HFF-Myc (cell line): ENCODE measurements around the gene KIF13A.

Source experiments
- DNase-seq: peaks from one replicate; pipeline ENCODE4 v3.0.0-alpha.2; 2011; ENCODE audit warnings: low read depth; ENCODE audit errors: extremely low read depth
- H3K4me3 ChIP-seq: replicated peaks from 2 replicates; pipeline ENCODE4 v1.5.1; 2011; ENCODE audit warnings: low read depth, mild to moderate bottlenecking, control low read depth, low read length
- TF ChIP-seq, protein P1 (sequence below): IDR thresholded peaks from 2 replicates; pipeline ENCODE4 v1.5.1; 2012; ENCODE audit warnings: mild to moderate bottlenecking, low read depth, low read length, control low read depth; ENCODE audit errors: missing control alignments

The KIF13A gene

DNA sequence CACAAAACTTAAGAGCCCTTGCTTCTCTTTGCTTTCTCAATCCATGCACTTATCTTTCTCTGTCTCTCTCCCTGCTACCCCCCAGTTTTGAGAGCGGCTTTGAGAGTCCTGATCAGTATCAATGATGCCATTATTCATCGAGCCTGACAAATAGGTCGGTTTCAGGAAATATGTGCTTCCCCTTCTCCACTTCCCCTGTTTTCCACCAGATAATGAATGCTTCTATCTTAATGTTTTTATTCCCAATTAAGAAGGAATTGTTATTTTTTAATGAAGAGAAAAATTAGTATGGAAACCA lies 117.7 kb downstream of the KIF13A start:
- TF ChIP-seq, protein P1, sequence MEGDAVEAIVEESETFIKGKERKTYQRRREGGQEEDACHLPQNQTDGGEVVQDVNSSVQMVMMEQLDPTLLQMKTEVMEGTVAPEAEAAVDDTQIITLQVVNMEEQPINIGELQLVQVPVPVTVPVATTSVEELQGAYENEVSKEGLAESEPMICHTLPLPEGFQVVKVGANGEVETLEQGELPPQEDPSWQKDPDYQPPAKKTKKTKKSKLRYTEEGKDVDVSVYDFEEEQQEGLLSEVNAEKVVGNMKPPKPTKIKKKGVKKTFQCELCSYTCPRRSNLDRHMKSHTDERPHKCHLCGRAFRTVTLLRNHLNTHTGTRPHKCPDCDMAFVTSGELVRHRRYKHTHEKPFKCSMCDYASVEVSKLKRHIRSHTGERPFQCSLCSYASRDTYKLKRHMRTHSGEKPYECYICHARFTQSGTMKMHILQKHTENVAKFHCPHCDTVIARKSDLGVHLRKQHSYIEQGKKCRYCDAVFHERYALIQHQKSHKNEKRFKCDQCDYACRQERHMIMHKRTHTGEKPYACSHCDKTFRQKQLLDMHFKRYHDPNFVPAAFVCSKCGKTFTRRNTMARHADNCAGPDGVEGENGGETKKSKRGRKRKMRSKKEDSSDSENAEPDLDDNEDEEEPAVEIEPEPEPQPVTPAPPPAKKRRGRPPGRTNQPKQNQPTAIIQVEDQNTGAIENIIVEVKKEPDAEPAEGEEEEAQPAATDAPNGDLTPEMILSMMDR, result no peak
- H3K4me3 ChIP-seq, result no peak overlapping the region
- no peak for DNase-seq

DNA sequence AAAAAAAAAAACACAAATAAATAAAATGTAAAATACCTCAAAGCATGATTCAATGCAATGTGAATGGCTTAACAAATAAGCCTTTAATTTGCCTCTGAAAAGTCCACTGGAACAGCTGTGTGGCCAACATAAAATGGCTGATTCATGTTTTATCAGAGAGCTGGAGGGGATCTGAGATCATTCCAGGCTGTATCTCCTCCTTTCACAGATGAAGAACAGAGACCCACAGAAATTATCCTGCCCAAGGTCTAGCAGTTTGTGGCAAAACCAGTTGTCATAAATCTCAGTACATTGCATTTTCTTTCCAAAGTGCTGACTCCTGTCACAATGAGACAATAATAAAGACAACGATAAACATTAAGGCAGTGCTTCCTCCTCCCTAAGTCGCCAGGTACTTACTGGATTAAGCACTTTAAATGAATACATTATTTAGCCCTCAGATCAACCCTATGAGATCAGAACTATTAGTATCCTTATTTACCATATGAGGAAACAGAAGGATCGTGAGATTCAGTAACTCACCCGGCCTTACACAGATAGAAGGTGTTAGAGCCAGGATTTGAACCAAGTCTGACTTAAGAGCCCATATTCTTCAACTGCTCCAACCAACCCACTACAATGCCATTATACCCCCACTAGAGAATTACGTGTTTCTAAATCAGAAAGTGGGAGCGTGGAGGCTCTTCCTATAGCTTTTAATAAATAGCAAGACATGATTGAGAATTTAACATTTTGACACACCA lies 118.3 kb downstream of the KIF13A start:
- DNase-seq, result no peak
- TF ChIP-seq, protein P1, result no peak
- H3K4me3 ChIP-seq, result no peak overlapping the region

DNA sequence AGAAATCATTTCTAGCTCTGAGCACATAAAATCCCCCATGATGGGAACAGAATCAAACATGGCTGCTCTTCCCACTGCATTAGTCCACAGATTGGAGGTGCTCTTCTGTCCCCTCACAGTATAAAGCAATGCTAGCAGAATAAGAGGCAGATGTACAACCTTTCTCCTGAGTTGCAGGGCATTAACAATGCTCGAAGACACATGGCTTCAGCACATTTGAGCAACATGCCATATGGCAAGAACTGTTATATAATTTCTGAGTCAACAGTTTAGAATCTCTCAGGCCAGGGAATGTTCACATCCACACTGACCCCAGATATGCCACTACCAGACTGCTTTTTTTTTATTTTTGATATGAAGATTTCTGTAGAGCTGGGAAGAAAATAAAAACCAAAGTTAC lies 119.6 kb downstream of the KIF13A start:
- peak; percentile 79 for DNase-seq
- no peak overlapping the region for H3K4me3 ChIP-seq
- TF ChIP-seq, protein P1, result no peak

DNA sequence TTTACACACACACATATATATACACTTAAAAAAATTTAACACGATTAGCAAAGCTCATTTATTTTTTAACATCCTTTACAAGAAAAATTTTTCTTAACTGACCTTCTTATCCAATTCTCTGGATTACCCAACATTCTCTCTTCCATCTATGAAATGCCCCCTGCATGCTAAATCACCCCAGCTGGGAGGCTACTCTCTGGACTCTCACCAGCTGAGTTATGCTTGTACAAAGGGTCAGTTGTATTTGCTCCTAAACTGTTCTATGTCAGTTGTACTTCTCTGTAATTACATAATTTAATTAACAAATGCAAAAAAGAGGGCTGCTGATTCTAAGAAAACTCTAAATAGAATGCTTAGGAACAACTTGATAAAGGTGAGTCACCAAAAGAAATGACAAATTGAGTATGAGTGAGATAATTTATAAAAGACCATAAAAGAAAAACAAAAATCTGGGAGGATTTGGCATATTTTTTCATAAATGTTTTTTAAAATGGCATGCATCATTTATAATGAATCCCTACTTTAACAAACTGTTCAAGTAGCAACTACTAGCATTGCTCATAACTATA lies 120.5 kb downstream of the KIF13A start:
- DNase-seq, result no peak
- TF ChIP-seq, protein P1, result no peak
- no peak overlapping the region for H3K4me3 ChIP-seq

DNA sequence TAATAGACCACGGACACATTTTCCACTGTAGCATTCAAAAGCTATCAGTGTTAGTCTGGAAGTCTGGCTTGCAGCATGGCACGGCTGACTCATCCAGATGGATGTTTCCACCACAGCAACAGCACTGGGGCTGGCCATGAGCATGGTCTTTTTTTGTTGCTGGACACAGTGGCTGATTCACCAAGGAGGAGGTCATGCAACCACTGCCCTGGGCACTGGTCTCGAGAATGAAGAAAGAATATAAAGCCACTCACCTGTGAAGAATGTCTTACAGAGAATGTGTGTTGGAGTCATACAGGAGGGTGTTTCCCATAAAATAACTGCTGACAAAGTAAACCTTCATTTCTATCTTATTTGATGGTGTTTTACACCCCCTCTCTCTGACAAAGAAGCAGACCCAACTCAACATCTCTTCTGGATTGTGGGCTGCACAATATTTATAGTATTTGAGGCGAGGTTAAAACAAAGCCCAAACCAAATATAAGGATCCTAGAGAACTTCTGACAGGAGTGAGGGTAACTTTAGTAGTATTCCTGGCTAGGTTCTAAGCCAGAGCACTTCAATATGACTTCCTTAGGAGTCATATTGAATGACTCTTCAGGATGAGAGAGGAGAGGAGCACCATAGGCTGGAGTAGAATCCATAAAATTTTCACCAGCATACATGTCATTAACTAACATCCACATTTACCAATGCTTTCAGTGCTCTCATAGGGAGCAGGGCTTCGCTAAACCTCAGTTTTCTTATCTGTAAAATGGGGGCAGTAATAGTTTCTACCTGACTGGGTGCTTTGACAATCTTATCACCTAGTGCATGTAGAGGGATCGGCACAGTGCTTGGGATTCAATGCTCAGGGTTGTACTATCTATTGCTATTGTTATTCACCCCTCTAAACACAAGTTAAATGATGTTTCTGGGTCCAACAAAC lies 121.4 kb downstream of the KIF13A start:
- TF ChIP-seq, protein P1, result no peak
- H3K4me3 ChIP-seq, result no peak overlapping the region
- peak; percentile 80 for DNase-seq

DNA sequence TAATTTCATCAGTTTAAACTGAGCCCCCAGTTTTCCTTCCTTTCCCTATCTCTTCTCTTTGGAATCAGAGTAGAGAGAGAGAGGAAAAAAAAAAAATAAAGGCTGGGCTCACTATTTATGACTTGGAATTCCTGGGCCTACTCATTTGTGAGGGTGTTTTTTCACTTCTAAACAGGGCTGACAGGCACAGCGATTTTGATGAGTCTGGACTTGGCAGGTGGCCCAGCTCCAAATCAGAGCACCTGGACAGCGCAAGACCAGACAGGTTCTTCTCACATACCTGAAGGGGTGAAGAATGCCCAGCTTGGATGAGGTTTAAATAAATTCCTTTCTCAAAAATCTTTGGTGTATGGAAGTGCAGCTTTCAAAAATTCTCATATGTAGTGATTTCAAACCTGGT lies 122.2 kb downstream of the KIF13A start:
- DNase-seq, result no peak
- TF ChIP-seq, protein P1, result no peak
- no peak overlapping the region for H3K4me3 ChIP-seq
